ENCODE data around the gene PPIF. TPM values are rescaled to one million over a fixed set of nuclear protein-coding genes. Genes with fewer than 3 reads are reported as not detected.

PPIF gene
- total RNA-seq, 4 donors from 2014 or later, result 0.26 to 22.6 (median 12.7) TPM

- Histone ChIP-seq H3K4me3 (no peak overlapping the region), H3K36me3 (no peaks in the 10 kb centered on the region), H3K4me1 (no peaks in the 10 kb centered on the region), H3K27me3 (no peaks in the 10 kb centered on the region), H3K9me3 (no peaks in the 10 kb centered on the region), H3K27ac (no peak overlapping the region)
- TF ChIP-seq, protein P1, sequence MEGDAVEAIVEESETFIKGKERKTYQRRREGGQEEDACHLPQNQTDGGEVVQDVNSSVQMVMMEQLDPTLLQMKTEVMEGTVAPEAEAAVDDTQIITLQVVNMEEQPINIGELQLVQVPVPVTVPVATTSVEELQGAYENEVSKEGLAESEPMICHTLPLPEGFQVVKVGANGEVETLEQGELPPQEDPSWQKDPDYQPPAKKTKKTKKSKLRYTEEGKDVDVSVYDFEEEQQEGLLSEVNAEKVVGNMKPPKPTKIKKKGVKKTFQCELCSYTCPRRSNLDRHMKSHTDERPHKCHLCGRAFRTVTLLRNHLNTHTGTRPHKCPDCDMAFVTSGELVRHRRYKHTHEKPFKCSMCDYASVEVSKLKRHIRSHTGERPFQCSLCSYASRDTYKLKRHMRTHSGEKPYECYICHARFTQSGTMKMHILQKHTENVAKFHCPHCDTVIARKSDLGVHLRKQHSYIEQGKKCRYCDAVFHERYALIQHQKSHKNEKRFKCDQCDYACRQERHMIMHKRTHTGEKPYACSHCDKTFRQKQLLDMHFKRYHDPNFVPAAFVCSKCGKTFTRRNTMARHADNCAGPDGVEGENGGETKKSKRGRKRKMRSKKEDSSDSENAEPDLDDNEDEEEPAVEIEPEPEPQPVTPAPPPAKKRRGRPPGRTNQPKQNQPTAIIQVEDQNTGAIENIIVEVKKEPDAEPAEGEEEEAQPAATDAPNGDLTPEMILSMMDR (IDR thresholded peaks at IDR 0.05), result no peak
- TF ChIP-seq POLR2A (IDR thresholded peaks at IDR 0.05), result no peak
- peak in 1 of 2 donors; percentile 20 for DNase-seq
- intact Hi-C loops (cut with DNase I; ENCODE audit: low total_unique reads), result no loop called here
Measured at GRCh38 chr10:79314761-79315601, 32.3 kb upstream of the PPIF start.

GRCh38 chr10:79315602-79315920, 31.7 kb upstream of the PPIF start:
- intact Hi-C loops (cut with DNase I; ENCODE audit: low total_unique reads), result no loop called here
- Histone ChIP-seq H3K27me3 (no peaks in the 10 kb centered on the region), H3K4me3 (no peak overlapping the region), H3K4me1 (no peaks in the 10 kb centered on the region), H3K27ac (no peak overlapping the region), H3K36me3 (no peaks in the 10 kb centered on the region), H3K9me3 (no peaks in the 10 kb centered on the region)
- TF ChIP-seq POLR2A (IDR thresholded peaks at IDR 0.05), result no peak
- TF ChIP-seq, protein P1 (IDR thresholded peaks at IDR 0.05), result no peak
- no peak for DNase-seq

DNA sequence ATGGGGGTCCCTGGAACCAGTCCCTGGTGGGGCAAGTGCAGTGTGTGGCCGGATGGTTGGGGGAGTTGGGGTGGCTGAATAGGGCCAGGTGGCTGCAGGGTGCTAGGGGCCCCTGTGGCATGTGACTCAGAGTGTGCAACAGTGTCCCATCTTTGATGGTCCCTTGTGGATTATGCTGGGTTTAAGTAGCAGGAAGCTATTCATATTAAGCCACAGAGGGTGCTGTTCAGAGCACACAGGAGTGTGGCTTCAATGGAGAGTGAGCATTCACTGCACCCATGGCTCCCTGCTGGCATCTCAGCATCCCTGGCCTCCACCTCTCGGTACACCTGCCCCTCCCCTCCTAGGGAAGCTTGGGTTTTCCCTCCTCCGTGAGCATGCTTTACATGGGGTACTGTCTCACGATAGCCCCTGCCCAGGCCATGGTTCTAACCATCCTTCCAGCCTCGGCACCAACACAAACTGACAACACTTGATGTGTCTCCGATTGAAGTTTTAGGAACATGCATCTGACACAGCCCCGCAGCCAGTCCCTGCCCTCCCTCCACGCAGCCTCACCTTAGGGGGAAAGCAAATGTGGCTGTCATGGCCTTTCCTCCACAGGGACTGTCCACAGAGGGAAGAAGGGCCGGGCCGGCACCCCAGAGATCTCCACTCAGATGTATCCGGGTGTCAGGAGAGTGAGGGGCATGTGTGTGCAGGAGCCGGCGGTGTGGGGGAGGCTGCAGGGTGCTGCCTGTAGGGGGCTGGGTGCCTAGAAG, 30.4 kb upstream of the PPIF start:
- Histone ChIP-seq H3K27ac (peak overlapping the region in 1 of 2 donors; percentile 12), H3K9me3 (no peaks in the 10 kb centered on the region), H3K27me3 (no peaks in the 10 kb centered on the region), H3K4me1 (no peaks in the 10 kb centered on the region), H3K36me3 (no peaks in the 10 kb centered on the region), H3K4me3 (no peak overlapping the region)
- intact Hi-C loops (cut with DNase I; ENCODE audit: low total_unique reads), result no loop called here
- no peak for TF ChIP-seq POLR2A (IDR thresholded peaks at IDR 0.05)
- TF ChIP-seq, protein P1 (IDR thresholded peaks at IDR 0.05), result no peak
- no peak for DNase-seq

- Histone ChIP-seq H3K27me3 (no peaks in the 10 kb centered on the region), H3K36me3 (no peaks in the 10 kb centered on the region), H3K4me3 (no peak overlapping the region), H3K27ac (peak overlapping the region in 1 of 2 donors; percentile 61), H3K4me1 (no peaks in the 10 kb centered on the region), H3K9me3 (no peaks in the 10 kb centered on the region)
- intact Hi-C loops (cut with DNase I; ENCODE audit: low total_unique reads), result no loop called here
- DNase-seq, result no peak
- TF ChIP-seq, protein P1 (IDR thresholded peaks at IDR 0.05), result no peak
- TF ChIP-seq POLR2A (IDR thresholded peaks at IDR 0.05), result no peak
Measured at GRCh38 chr10:79318369-79318768, 28.9 kb upstream of the PPIF start.
